ENCODE results near the gene CD180.
A peak's percentile ranks its signal among the peaks of the same experiment; 100 is the strongest.
"Not testable (repeated sequence)": the region's sequence is repeated elsewhere in the genome, so short reads cannot be mapped to it uniquely, and the experiment has no call there.

The CD180 gene

GRCh38 chr5:67187006-67187715 lies 9.4 kb downstream of the CD180 start:
- DNase-seq, result no peak

GRCh38 chr5:67183859-67184258 lies 12.7 kb downstream of the CD180 start:
- DNase-seq, result no peak

- no peak for DNase-seq
Measured at GRCh38 chr5:67182301-67182790, 14.3 kb downstream of the CD180 start.

GRCh38 chr5:67181648-67182221 lies 14.9 kb downstream of the CD180 start:
- no peak for DNase-seq

GRCh38 chr5:67179697-67180361 lies 16.8 kb downstream of the CD180 start:
- DNase-seq, result no peak

GRCh38 chr5:67178966-67179365 lies 17.6 kb downstream of the CD180 start:
- DNase-seq, result no peak

- DNase-seq, result no peak
Measured at GRCh38 chr5:67178085-67178484, 18.5 kb downstream of the CD180 start.

GRCh38 chr5:67176936-67177335 lies 19.7 kb downstream of the CD180 start:
- no peak for DNase-seq

GRCh38 chr5:67173959-67174358 lies 22.6 kb downstream of the CD180 start:
- DNase-seq, result no peak

GRCh38 chr5:67173351-67173750 lies 23.2 kb downstream of the CD180 start:
- not testable (repeated sequence) for DNase-seq

- DNase-seq, result no peak
Measured at GRCh38 chr5:67170767-67171166, 25.8 kb downstream of the CD180 start.

GRCh38 chr5:67168069-67168468 lies 28.5 kb downstream of the CD180 start:
- DNase-seq, result no peak

GRCh38 chr5:67166460-67167285 lies 29.9 kb downstream of the CD180 start:
- DNase-seq, result peak; percentile 84

GRCh38 chr5:67165526-67166459 lies 30.8 kb downstream of the CD180 start:
- DNase-seq, result peak; percentile 86

GRCh38 chr5:67164856-67165525 lies 31.6 kb downstream of the CD180 start:
- DNase-seq, result no peak

- no peak for DNase-seq
Measured at GRCh38 chr5:67163863-67164595, 32.6 kb downstream of the CD180 start.

- no peak for DNase-seq
Measured at GRCh38 chr5:67163231-67163756, 33.3 kb downstream of the CD180 start.

GRCh38 chr5:67161767-67162166 lies 34.8 kb downstream of the CD180 start:
- DNase-seq, result no peak

GRCh38 chr5:67160985-67161384 lies 35.6 kb downstream of the CD180 start:
- DNase-seq, result no peak

- DNase-seq, result no peak
Measured at GRCh38 chr5:67160272-67160671, 36.3 kb downstream of the CD180 start.

Measured in activated CD8-positive, alpha-beta memory T cell treated with anti-CD3 and anti-CD28 coated beads, Interleukin-2, amount 50 U/mL, for 48 hours (primary cell).